Endothelial cell of umbilical vein (primary cell): Measurements from ENCODE around the gene STIM1. TPM values are rescaled to one million over a fixed set of nuclear protein-coding genes. Genes with fewer than 3 reads are reported as not detected.

Experiments used
- BruUV-seq: library from RNA; stranded (reverse); fragments of 400-500 nt; replicated peaks from 2 replicates; lab custom pipeline; 2021; lab: Mats Ljungman, UMichigan
- CTCF ChIA-PET: fragments of 300-600, 350-600 bp; sonication (Branson Sonifier 250); formaldehyde crosslinking; loops from one replicate; lab custom pipeline; 2021; ENCODE audit warnings: antibody characterized with exemption, inconsistent platforms; lab: Charles Lee
- POLR2A ChIA-PET: fragments of 300-600, 350-600 bp; sonication (Branson Sonifier 250); formaldehyde crosslinking; loops from one replicate; lab custom pipeline; 2021; ENCODE audit warnings: antibody characterized with exemption, inconsistent platforms; lab: Charles Lee
- DNase-seq: peaks from one replicate; pipeline ENCODE4 v3.0.0-alpha.2; 2011; ENCODE audit warnings: low read depth, low spot score
- FAIRE-seq: peaks from 2 replicates; lab custom pipeline; 2011; peaks lifted over from hg19 to GRCh38; lab: Jason Lieb, UNC
- H2AFZ ChIP-seq: 2 replicates; pipeline ENCODE4 v1.6.0; 2012; ENCODE audit warnings: low read depth, low read length, control low read depth, inconsistent platforms
- H3K27ac ChIP-seq: 2 replicates; pipeline ENCODE4 v1.5.1; 2011; ENCODE audit warnings: low read depth, mild to moderate bottlenecking, control low read depth, low read length, moderate library complexity; ENCODE audit not compliant: insufficient read depth
- H3K27me3 ChIP-seq, 2 experiments: 2 replicates each; pipeline versions ENCODE4 v1.6.0 to v1.6.1; 2011; ENCODE audit warnings: low read length in 2 of 2, mixed read lengths in 1 of 2; ENCODE audit not compliant: control insufficient read depth in 2 of 2, insufficient read depth in 2 of 2
- H3K36me3 ChIP-seq, 2 experiments: 2 replicates in 1 of 2; 3 replicates in 1 of 2; pipeline ENCODE4 v1.5.1; 2011; ENCODE audit warnings: low read length in 2 of 2, mild to moderate bottlenecking in 1 of 2, moderate library complexity in 1 of 2; ENCODE audit not compliant: control insufficient read depth in 2 of 2, insufficient read depth in 2 of 2; ENCODE audit errors: extremely low read depth in 1 of 2
- H3K4me1 ChIP-seq: 3 replicates; pipeline ENCODE4 v1.5.1; 2011; ENCODE audit warnings: mild to moderate bottlenecking, low read length; ENCODE audit not compliant: control insufficient read depth, insufficient read depth; ENCODE audit errors: extremely low read depth
- H3K4me2 ChIP-seq: 2 replicates; pipeline ENCODE4 v1.6.1; 2011; ENCODE audit warnings: low read length, control low read depth, mixed read lengths; ENCODE audit not compliant: insufficient read depth
- H3K4me3 ChIP-seq, 3 experiments: fragments of 200-600 bp in 1 of 3; sonication (generic), shearing (Covaris generic) in 1 of 3; replicated peaks in 1 of 3; 2 replicates each; pipeline ENCODE4 v1.5.1; 2011 to 2016; ENCODE audit warnings: control low read depth in 3 of 3, low read length in 3 of 3, mild to moderate bottlenecking in 2 of 3, inconsistent platforms in 1 of 3, low read depth in 1 of 3, moderate library complexity in 1 of 3; ENCODE audit not compliant: insufficient read depth in 1 of 3
- H3K79me2 ChIP-seq: 2 replicates; pipeline ENCODE4 v1.6.0; 2012; ENCODE audit warnings: low read length, inconsistent platforms; ENCODE audit not compliant: control insufficient read depth, insufficient read depth
- H3K9ac ChIP-seq: replicated peaks from 2 replicates; pipeline ENCODE3; 2011; ENCODE audit warnings: low read length, control low read depth; ENCODE audit not compliant: insufficient read depth; ENCODE audit errors: extremely low read depth
- H3K9me1 ChIP-seq: replicated peaks from 3 replicates; pipeline ENCODE4 v1.6.0; 2011; ENCODE audit warnings: mild to moderate bottlenecking, low read length; ENCODE audit not compliant: control insufficient read depth, insufficient read depth; ENCODE audit errors: extremely low read depth
- H3K9me3 ChIP-seq: replicated peaks from 2 replicates; pipeline ENCODE4 v1.5.1; 2012; ENCODE audit warnings: low read length, inconsistent platforms; ENCODE audit not compliant: control insufficient read depth, insufficient read depth
- H4K20me1 ChIP-seq: replicated peaks from 2 replicates; pipeline ENCODE3; 2011; ENCODE audit warnings: mild to moderate bottlenecking, low read length; ENCODE audit not compliant: control insufficient read depth, insufficient read depth; ENCODE audit errors: extremely low read depth
- CTCF ChIP-seq, 2 donors: IDR thresholded peaks; 1 replicate in 1 of 2; 2 replicates in 1 of 2; pipeline ENCODE4 v1.5.1; 2011; ENCODE audit warnings: low read length in 2 of 2, mild to moderate bottlenecking in 2 of 2, moderate library complexity in 2 of 2, control low read depth in 1 of 2, inconsistent platforms in 1 of 2, low read depth in 1 of 2; ENCODE audit not compliant: insufficient read depth in 1 of 2; ENCODE audit errors: extremely low read depth in 1 of 2
- EZH2 ChIP-seq: IDR thresholded peaks from 2 replicates; pipeline ENCODE4 v1.6.1; 2012; ENCODE audit warnings: borderline replicate concordance, low read depth, mild to moderate bottlenecking, moderate library complexity, low read length, inconsistent platforms; ENCODE audit not compliant: severe bottlenecking
- FOS ChIP-seq: IDR thresholded peaks from 2 replicates; pipeline ENCODE4 v1.6.1; 2011; ENCODE audit warnings: mild to moderate bottlenecking, low read length, moderate library complexity, borderline replicate concordance; ENCODE audit not compliant: insufficient read depth
- GATA2 ChIP-seq: IDR thresholded peaks from 2 replicates; pipeline ENCODE4 v1.7.0; 2011; ENCODE audit warnings: low read depth, mild to moderate bottlenecking, moderate library complexity, mixed read lengths, low read length; ENCODE audit not compliant: insufficient read length, insufficient read depth
- JUN ChIP-seq: IDR thresholded peaks from 2 replicates; pipeline ENCODE4 v1.6.1; 2011; ENCODE audit warnings: borderline replicate concordance, low read depth; ENCODE audit not compliant: insufficient read length, insufficient read depth
- MAX ChIP-seq: IDR thresholded peaks from 2 replicates; pipeline ENCODE4 v1.6.1; 2011; ENCODE audit not compliant: insufficient read depth, insufficient read length
- MYC ChIP-seq: IDR thresholded peaks from one replicate; pipeline ENCODE4 v1.6.1; 2011; ENCODE audit warnings: mild to moderate bottlenecking, low read depth, low read length
- POLR2A ChIP-seq: IDR thresholded peaks from 2 replicates; pipeline ENCODE4 v1.6.1; 2012; ENCODE audit warnings: low read depth, mild to moderate bottlenecking, control low read depth, low read length
- POLR2AphosphoS5 ChIP-seq: IDR thresholded peaks from 2 replicates; pipeline ENCODE4 v1.6.1; 2012; ENCODE audit warnings: low read depth, mild to moderate bottlenecking, control low read depth, low read length, moderate library complexity; ENCODE audit not compliant: insufficient read depth
- dilution Hi-C: fragments of 300-500 bp; cut with MboI; formaldehyde crosslinking; loops from one replicate; pipeline ENCODE4 v1.15.0; 2019; ENCODE audit warnings: low sequenced_read_pairs; ENCODE audit not compliant: extremely low pct_ligation_motif_present
- intact Hi-C: fragments of 100-400 bp; cut with micrococcal nuclease; formaldehyde crosslinking; loops from one replicate; pipeline ENCODE4 v1.10.0; 2022
- polyA plus RNA-seq, 4 experiments: library from polyadenylated mRNA; depleted of rRNA in 3 of 4; stranded (reverse) in 3 of 4; unstranded in 1 of 4; fragments of >200 nt; gene quantifications; 2 replicates each; pipeline versions ENCODE4 v1.2.1 to v1.2.3, GENCODE V29; 2011 to 2012; ENCODE audit warnings: missing spikeins in 1 of 4
- total RNA-seq: library from RNA; stranded (reverse); gene quantifications from 2 replicates; pipeline ENCODE4 v1.2.3, GENCODE V29; 2021

Gene STIM1
- total and polyA plus RNA-seq, 2 donors (not counting 3 experiments of a cell fraction or from before 2014, with no cell fraction given), result 32.7 to 33.4 TPM

GRCh38 chr11:3856856-3857553 is 1.5 kb downstream of the STIM1 start:
- no peak overlapping the region for H3K9ac ChIP-seq

More at GRCh38 chr11:3856856-3857553, 1.5 kb downstream of the STIM1 start:
- Histone ChIP-seq H4K20me1 (no peaks in the 10 kb centered on the region), H3K9me3 (no peaks in the 10 kb centered on the region), H3K36me3 (no peaks in the 10 kb centered on the region), H3K79me2 (peaks cover 7% of the 10 kb centered on the region), H3K27ac (no peak overlapping the region), H3K9me1 (no peaks in the 10 kb centered on the region), H3K27me3 (no peaks in the 10 kb centered on the region), H3K4me2 (peak overlapping the region; percentile 51), H2AFZ (no peak overlapping the region), H3K4me1 (peaks cover 21% of the 10 kb centered on the region), H3K4me3 (peak overlapping the region in 1 of 3 experiments; percentile 88)
- ChIA-PET CTCF (interaction anchor here (1.1 to 3.1 kb wide), 6 partner anchors 8 to 215 kb away, joined by 4 to 88 read pairs (median 34); partner anchors contain the start of gene RHOG), POLR2A (no interaction called here)
- no peak for TF ChIP-seq FOS
- no peak for TF ChIP-seq CTCF (IDR thresholded peaks at IDR 0.05; ENCODE audit: extremely low read depth in 1 of 2, insufficient read depth in 1 of 2, low read depth in 1 of 2, low read length in 2 of 2)
- TF ChIP-seq JUN, result no peak
- no peak for TF ChIP-seq GATA2
- TF ChIP-seq EZH2, result no peak
- no peak for TF ChIP-seq POLR2A
- no peak for TF ChIP-seq MAX
- TF ChIP-seq POLR2AphosphoS5, result no peak
- TF ChIP-seq MYC, result no peak
- no TSS peak for BruUV-seq
- intact Hi-C loops (loop anchor here (5.0 kb wide), 2 partner anchors 60 to 90 kb away; no protein-coding TSS in a partner anchor), dilution Hi-C loops (loop anchor here (25.0 kb wide), 1 partner anchor 205 kb away; no protein-coding TSS in a partner anchor)
- no peak for DNase-seq
- no peak for FAIRE-seq
